Measurements from ENCODE around the gene NTN5.
"Not testable (repeated sequence)": the region's sequence is repeated elsewhere in the genome, so short reads cannot be mapped to it uniquely, and the experiment has no call there.

NTN5 gene

DNA sequence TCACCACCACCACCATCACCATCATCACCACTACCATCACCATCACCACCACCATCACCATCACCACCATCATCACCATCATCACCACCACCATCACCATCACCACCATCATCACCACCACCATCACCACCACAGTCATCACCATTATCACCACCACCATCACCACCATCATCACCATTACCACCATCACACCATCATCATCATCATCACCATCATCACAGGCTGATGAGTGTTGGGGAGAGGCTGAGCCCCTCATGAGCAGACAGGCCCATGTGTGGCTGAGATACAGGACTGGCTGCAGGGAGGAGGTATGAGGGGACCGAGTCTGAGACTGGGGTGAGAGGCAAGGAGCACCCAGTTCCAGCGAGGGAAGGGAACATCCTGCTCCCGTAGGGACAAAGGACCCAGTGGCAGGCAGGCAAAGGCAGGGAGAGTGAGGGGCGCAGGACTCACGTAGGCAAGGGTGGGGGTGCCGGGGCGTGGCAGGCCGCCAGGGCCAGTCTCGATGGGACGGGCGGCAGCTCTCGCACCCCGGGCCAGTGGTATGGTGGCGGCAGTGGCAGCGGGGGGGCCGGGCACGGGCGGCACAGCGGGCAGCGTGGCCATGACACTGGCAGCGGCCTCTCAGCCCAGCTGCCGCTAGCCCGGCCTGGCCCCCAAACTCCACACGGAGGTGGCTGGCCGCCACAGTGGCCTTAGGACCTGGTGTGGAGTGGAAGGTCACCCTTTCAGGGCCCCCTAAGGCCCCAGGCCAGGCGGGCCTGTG is 2.7 kb downstream of the NTN5 start:
- no peak for DNase-seq

- DNase-seq: no peak
Observed at GRCh38 chr19:48668761-48669160, 4.1 kb downstream of the NTN5 start.

- no peak for DNase-seq
Observed at GRCh38 chr19:48668332-48668731, 4.5 kb downstream of the NTN5 start.

DNA sequence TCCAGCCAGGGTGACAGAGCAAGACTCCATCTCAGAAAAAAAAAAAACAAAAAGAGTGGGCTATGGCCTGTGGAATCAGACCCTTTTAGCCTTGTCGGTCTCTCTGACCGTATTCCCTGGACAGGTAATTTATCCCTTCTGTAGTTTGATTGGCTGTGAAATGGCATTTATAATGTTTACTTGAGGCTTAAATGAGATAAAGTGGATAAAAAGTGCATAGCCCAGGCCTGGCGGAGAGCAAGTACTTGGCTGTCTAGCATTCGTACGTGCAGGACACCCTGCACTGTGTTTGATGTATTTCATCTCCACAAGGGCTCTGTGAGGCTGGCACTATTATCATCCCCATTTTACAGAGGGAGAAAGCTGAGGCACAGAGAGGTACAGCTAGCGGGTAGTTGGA is 7.0 kb downstream of the NTN5 start:
- DNase-seq: no peak

DNA sequence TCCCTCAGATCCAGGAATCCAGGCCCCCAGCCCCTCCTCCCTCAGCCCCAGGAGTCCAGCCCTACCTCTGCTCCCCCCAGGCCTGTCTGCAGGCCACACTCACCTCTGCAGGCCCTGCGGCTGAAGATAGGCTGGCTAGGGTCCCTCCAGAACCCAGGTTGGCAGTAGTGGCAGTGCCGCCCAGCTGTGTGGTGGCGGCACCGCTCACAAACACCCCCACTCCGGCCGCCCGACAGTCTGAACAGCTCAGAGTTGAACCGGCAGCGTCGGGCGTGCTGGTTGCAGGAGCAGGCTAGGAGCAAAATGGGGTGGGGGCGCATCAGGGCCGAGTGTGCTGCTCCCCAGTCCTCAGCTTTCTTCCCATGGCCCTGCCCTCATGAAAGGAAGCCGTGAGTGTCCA is 8.3 kb downstream of the NTN5 start:
- no peak for DNase-seq

DNA sequence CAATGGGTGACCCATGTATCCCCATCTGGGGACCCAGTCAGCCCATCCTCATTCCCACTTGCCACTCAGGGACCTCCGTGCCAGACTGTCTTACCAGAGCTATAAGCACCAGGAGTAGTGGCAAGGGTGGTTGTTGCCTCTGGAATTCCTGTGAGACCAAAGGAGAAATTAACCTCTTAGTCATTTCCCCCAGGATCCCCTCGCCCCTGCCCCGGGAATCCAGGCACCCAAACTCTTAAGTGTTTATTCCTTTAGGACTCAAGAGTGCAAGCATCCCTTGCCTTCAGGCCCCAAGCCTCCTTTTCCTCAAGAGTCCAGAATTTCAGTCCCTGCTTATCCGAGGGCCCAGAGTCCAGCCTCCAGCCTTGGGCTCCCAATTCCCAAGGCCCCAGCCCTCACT is 9.2 kb downstream of the NTN5 start:
- DNase-seq: no peak

DNA sequence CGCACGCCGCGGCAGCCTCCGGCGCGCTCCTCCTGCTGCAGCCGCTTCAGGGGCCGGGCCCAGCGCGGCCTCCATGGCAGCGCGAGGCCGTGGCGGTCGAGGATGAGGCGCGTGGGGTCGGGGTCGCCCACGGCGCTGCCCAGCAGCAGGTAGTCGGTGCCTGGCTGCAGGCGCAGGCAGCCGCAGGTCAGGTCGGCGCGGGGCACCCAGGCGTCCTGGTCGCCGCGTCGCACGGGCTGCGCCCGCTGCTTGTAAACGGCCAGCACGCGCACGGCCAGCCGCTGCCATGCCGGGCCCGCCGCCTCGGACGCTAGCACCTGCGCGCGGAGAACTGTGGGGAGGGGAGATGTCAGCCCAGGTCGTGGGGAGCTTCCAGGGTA is 11.1 kb downstream of the NTN5 start:
- no peak for DNase-seq

GRCh38 chr19:48660852-48661710 is 11.7 kb downstream of the NTN5 start:
- peak; percentile 97 to 99 for DNase-seq

GRCh38 chr19:48659768-48660167 is 13.0 kb downstream of the NTN5 start:
- DNase-seq: no peak

GRCh38 chr19:48658483-48658882 is 14.3 kb downstream of the NTN5 start:
- no peak for DNase-seq

DNA sequence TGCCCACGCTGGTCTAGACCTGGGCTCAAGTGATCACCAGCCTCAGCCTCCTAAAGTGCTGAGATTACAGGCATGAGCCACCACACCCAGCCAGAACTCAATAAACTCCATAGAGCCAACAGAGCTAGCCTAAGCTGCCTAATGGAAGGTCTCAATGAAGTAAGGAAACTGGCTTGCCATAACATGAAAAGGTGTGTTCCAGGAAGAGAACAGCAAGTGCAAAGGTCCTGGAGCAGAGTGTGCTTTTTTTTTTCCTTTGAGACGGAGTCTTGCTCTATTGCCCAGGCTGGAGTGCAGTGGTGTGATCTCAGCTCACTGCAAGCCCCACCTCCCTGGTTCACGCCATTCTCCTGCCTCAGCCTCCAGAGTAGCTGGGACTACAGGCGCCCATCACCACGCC is 15.0 kb downstream of the NTN5 start:
- DNase-seq: not testable (repeated sequence)

GRCh38 chr19:48656840-48657474 is 15.9 kb downstream of the NTN5 start:
- no peak for DNase-seq

DNA sequence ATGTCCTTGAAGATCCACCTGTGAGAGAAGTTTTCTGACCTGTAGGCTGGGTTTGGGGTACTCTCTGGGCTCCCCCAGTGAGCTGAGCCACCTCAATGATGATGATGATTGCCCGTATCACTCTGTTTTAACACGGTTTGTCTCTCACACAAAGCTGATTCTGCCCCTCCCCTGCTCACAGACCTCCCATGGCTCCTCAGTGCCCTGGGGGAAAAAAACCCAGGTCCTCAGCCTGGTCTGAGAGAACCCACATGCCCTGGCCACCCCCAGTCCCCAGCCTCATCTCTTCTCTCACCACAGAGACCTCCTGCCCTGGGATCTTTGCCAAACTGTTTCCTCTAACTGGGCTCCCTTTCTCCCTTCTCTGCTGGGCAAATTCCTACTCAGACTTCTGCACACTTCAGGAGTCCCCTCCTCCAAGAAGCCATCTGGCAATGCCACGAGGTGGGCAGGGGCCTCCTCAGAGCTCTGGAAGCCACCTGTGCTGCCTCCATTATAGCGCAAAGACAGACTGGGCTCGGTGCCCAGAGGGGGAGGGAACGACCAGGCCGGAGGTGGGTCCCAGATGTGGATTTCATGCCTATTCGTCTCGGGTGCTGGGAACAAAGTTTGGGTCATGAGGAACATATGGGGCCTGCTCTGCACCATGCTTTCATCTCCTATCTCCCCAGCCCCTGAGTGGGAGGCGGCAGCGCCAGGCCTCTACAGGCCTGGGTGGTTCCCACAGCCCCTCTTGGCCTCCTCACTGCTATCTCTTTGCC is 18.3 kb downstream of the NTN5 start:
- DNase-seq: peak in 1 of 2 experiments; percentile 87

GRCh38 chr19:48651683-48652048 is 21.2 kb downstream of the NTN5 start:
- DNase-seq: no peak

- DNase-seq: no peak
Observed at GRCh38 chr19:48650974-48651682, 21.7 kb downstream of the NTN5 start.

GRCh38 chr19:48648134-48648533 is 24.7 kb downstream of the NTN5 start:
- DNase-seq: no peak

DNA sequence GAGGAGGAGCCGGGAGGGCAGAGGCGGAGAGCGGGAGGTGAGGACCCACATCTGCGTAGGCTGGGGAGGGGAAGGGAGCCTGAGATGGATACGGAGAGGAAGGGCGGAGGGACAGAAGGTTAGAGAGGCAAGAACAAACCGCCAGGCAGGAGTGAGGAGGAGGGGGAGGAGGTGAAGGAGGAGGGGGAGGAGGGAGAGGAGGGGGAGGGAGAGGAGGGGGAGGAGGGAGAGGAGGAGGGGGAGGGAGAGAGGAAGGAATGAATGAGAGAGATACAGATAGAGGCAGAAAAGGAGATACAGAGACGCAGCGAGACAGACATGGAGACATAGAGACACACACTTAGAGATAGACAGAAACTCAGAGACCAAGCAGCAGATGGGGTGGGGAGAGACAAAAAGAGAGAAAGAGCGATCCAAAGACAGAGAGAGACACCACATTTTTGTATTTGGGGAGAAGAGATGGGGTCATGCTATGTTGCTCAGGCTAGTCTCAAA is 26.0 kb downstream of the NTN5 start:
- DNase-seq: no peak

DNA sequence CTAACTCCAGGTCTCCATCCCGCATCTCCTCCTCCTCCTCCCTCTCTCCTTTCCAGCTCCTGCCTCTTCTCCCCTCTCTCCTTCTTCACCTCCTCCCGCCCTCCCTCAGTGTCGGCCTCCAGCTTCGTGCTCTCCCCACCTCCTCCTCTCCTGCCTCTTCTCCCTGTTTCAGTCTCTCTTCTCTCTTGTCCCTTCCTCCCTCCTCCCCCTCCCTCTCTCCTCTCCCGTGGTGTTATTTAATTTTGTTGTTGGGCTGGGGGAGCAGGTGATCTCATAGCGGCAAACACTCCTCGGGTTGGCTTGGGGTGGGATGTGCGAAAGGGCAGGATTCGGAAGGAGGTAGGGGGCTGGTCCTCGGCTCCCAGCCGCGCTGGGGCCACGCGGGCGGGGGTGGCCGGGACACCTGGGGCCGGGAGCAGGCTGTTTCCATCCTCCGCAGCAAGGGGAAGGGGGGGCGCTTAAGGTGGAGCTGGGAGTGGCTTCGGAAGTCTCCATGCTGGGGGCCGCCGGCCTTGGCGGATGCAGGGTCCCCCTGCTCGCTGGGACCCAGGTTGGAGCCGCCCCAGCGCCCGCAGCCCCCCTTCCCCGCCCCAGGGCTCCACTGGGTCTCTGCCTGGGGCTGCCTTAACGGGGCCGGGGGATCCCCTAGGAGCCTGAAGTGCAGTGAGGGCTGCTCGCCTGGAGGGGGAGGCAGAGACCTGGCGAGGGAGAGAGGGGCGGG is 26.7 kb downstream of the NTN5 start, which contains the start of gene CA11:
Gene CA11, minus strand, starts transcription at position 187 of the 721 bp plus-strand sequence. CDS start 555 bp downstream, outside the sequence.
- DNase-seq: peak; percentile 88 to 90

- no peak for DNase-seq
Observed at GRCh38 chr19:48645620-48646000, 27.2 kb downstream of the NTN5 start.

DNA sequence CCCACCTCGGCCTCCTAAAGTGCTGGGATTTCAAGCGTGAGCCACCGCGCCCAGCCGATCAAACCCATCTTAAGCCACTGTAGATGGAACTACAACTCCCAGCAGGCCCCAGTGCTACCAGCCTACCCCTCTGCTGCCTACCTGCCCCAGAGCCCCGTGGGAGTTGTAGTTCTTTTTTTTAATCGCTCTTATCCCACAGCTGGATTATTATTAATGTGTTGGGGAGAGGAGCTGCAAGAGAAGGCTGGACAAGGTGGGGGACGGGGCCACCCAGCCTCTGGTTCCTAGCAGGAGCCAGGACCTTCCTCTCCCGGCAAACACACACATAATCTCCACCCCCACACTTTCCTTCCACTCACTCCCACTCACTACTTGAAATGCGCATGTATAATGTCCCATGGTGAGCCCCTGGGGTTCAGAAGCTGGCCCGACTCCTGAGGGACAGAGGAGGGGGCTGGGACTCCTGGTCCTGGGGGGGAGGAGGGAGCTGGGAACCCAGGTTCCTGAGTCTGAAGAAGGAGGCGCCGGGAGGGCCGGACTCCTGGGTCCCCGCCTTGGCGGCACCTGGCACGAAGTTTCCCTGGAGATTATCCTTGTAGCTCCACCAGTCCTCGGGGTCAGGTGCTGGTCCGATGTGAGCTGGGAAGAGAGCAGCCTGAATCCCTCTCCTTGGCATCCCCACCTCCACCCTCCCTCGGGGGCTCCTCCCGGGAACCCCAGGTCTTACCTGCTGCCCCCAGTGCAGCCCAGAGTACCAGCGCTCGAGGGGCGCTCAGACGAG is 27.8 kb downstream of the NTN5 start:
- DNase-seq: peak; percentile 71 to 78

DNA sequence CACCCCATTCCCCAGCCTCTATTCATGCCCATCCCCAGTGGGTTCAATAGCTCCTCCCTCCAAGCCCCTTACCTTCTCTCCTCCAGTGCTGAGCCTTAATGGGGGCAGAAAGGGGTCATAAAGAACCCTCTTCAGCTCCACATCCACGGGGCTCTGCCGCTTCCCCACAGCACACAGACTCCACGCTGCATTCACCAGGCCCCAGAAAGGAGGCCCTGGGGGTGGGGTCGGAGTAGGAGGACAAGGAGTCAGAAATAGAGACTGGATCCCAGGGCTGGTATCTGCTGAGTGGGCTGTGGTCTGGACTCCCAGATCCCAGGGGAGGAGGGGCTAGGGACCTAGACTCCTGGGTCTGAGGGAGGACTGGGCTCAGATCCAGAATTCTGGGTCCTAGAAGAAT is 28.5 kb downstream of the NTN5 start:
- DNase-seq: no peak
